ENCODE data around the gene CORO2B.

GRCh38 chr15:68590721-68591389 is 12.1 kb downstream of the CORO2B start:
- TF ChIP-seq, protein P1, sequence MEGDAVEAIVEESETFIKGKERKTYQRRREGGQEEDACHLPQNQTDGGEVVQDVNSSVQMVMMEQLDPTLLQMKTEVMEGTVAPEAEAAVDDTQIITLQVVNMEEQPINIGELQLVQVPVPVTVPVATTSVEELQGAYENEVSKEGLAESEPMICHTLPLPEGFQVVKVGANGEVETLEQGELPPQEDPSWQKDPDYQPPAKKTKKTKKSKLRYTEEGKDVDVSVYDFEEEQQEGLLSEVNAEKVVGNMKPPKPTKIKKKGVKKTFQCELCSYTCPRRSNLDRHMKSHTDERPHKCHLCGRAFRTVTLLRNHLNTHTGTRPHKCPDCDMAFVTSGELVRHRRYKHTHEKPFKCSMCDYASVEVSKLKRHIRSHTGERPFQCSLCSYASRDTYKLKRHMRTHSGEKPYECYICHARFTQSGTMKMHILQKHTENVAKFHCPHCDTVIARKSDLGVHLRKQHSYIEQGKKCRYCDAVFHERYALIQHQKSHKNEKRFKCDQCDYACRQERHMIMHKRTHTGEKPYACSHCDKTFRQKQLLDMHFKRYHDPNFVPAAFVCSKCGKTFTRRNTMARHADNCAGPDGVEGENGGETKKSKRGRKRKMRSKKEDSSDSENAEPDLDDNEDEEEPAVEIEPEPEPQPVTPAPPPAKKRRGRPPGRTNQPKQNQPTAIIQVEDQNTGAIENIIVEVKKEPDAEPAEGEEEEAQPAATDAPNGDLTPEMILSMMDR (IDR thresholded peaks at IDR 0.05), result no peak
- TF ChIP-seq EZH2phosphoT487 (IDR thresholded peaks at IDR 0.05) (no peak), EZH2 (IDR thresholded peaks at IDR 0.05) (no peak)

Data from neural progenitor cell (in vitro differentiated cells).